Activated CD8-positive, alpha-beta memory T cell treated with anti-CD3 and anti-CD28 coated beads for 36 hours (primary cell): ENCODE data around the gene NIP7. TPM values are rescaled to one million over a fixed set of nuclear protein-coding genes. Genes with fewer than 3 reads are reported as not detected.

Source experiments
- CTCF ChIA-PET: fragments of 350-600 bp; sonication (Branson Sonifier 250); formaldehyde crosslinking; loops from one replicate; lab custom pipeline; 2021; ENCODE audit warnings: antibody characterized with exemption; lab: Charles Lee
- POLR2A ChIA-PET: fragments of 350-600 bp; sonication (Branson Sonifier 250); formaldehyde crosslinking; loops from one replicate; lab custom pipeline; 2021; ENCODE audit warnings: antibody characterized with exemption; lab: Charles Lee
- total RNA-seq, 2 experiments: library from RNA; stranded (reverse); gene quantifications; one replicate each; pipeline ENCODE4 v1.2.3, GENCODE V29; 2021

The NIP7 gene
- total RNA-seq, 2 experiments from 2014 or later, result 67.8 to 69.2 TPM

- ChIA-PET CTCF (no interaction called here), POLR2A (interaction anchor here (0.8 kb wide), 1 partner anchor 11 kb away, joined by 17 read pairs; no protein-coding TSS in a partner anchor)
Measured at GRCh38 chr16:69315486-69316311, 23.9 kb upstream of the NIP7 start.

- CTCF ChIA-PET, result no interaction called here
Measured at GRCh38 chr16:69316595-69317034, 23.0 kb upstream of the NIP7 start.

GRCh38 chr16:69318177-69318910, 21.2 kb upstream of the NIP7 start:
- POLR2A ChIA-PET, result no interaction called here
- CTCF ChIA-PET, result no interaction called here

More at GRCh38 chr16:69316595-69317034, 23.0 kb upstream of the NIP7 start:
- POLR2A ChIA-PET, result no interaction called here

GRCh38 chr16:69318911-69319289, 20.7 kb upstream of the NIP7 start:
- POLR2A ChIA-PET, result interaction anchor here (0.8 kb wide), 1 partner anchor 11 kb away, joined by 3 read pairs; the partner anchor contains the start of gene PDF
- CTCF ChIA-PET, result no interaction called here

- ChIA-PET POLR2A (interaction anchor here (0.8 kb wide), 1 partner anchor 11 kb away, joined by 3 read pairs; the partner anchor contains the start of gene PDF), CTCF (no interaction called here)
Measured at GRCh38 chr16:69319381-69319780, 20.2 kb upstream of the NIP7 start.

GRCh38 chr16:69319826-69320739, 19.5 kb upstream of the NIP7 start:
- POLR2A ChIA-PET, result interaction anchor here (0.8 kb wide), 1 partner anchor 10 kb away, joined by 3 read pairs; the partner anchor contains the start of gene PDF

GRCh38 chr16:69320740-69321073, 18.9 kb upstream of the NIP7 start:
- CTCF ChIA-PET, result no interaction called here
- POLR2A ChIA-PET, result no interaction called here

More at GRCh38 chr16:69319826-69320739, 19.5 kb upstream of the NIP7 start:
- CTCF ChIA-PET, result no interaction called here

- ChIA-PET CTCF (no interaction called here), POLR2A (no interaction called here)
Measured at GRCh38 chr16:69321080-69321479, 18.5 kb upstream of the NIP7 start.

- ChIA-PET POLR2A (no interaction called here), CTCF (no interaction called here)
Measured at GRCh38 chr16:69322343-69322742, 17.2 kb upstream of the NIP7 start.

GRCh38 chr16:69323415-69323814, 16.2 kb upstream of the NIP7 start:
- CTCF ChIA-PET, result no interaction called here
- POLR2A ChIA-PET, result interaction anchor here (0.6 to 0.8 kb wide), 2 partner anchors 24 to 176 kb away, joined by 3 read pairs; no protein-coding TSS in a partner anchor

- ChIA-PET POLR2A (interaction anchor here (0.7 to 0.8 kb wide), 2 partner anchors 23 to 192 kb away, joined by 3 to 5 read pairs; partner anchors contain the start of genes CHTF8 and UTP4), CTCF (no interaction called here)
Measured at GRCh38 chr16:69324013-69324531, 15.5 kb upstream of the NIP7 start.

- ChIA-PET POLR2A (interaction anchor here (0.7 to 0.8 kb wide), 2 partner anchors 22 to 61 kb away, joined by 3 to 5 read pairs; partner anchors contain the start of gene TERF2), CTCF (no interaction called here)
Measured at GRCh38 chr16:69324585-69325253, 14.9 kb upstream of the NIP7 start.

GRCh38 chr16:69325784-69326171, 13.8 kb upstream of the NIP7 start:
- CTCF ChIA-PET, result no interaction called here
- POLR2A ChIA-PET, result interaction anchor here (0.7 to 1.7 kb wide), 2 partner anchors 13 to 60 kb away, joined by 4 to 5 read pairs; partner anchors contain the start of genes COG8, NIP7 and TERF2

- POLR2A ChIA-PET, result interaction anchor here (0.8 to 1.7 kb wide), 2 partner anchors 11 to 12 kb away, joined by 4 to 17 read pairs; partner anchors contain the start of genes COG8 and NIP7
- CTCF ChIA-PET, result interaction anchor here (0.7 kb wide), 2 partner anchors 117 to 875 kb away, joined by 3 to 6 read pairs; no protein-coding TSS in a partner anchor
Measured at GRCh38 chr16:69326172-69326873, 13.2 kb upstream of the NIP7 start.

- POLR2A ChIA-PET, result interaction anchor here (0.5 to 1.7 kb wide), 2 partner anchors 11 to 150 kb away, joined by 4 to 5 read pairs; partner anchors contain the start of genes COG8 and NIP7
- CTCF ChIA-PET, result interaction anchor here (1.9 kb wide), 1 partner anchor 15 kb away, joined by 7 read pairs; the partner anchor contains the start of gene VPS4A
Measured at GRCh38 chr16:69327585-69328310, 11.8 kb upstream of the NIP7 start.

GRCh38 chr16:69328854-69329316, 10.7 kb upstream of the NIP7 start:
- CTCF ChIA-PET, result interaction anchor here (0.6 to 1.9 kb wide), 4 partner anchors 10 to 57 kb away, joined by 3 to 7 read pairs (median 4); partner anchors contain the start of genes TERF2 and VPS4A
- POLR2A ChIA-PET, result interaction anchor here (0.6 to 1.6 kb wide), 3 partner anchors 10 to 222 kb away, joined by 3 to 4 read pairs (median 4); no protein-coding TSS in a partner anchor
